SU-DHL-6 (cell line): ENCODE data around the gene USP46.
A peak's percentile ranks its signal among the peaks of the same experiment; 100 is the strongest.

Experiments used
- H2AFZ ChIP-seq: fragments of 200-600 bp; sonication (generic); 2 replicates; pipeline ENCODE4 v1.6.1; 2014; ENCODE audit warnings: low read depth, mild to moderate bottlenecking, moderate library complexity, mixed read lengths, antibody characterized with exemption, low read length; ENCODE audit not compliant: severe bottlenecking
- H3F3A ChIP-seq: fragments of 200-600 bp; shearing (Covaris generic); 2 replicates; pipeline ENCODE4 v1.6.0; 2016; ENCODE audit warnings: antibody characterized with exemption, mild to moderate bottlenecking; ENCODE audit not compliant: insufficient read depth
- H3K27ac ChIP-seq: fragments of 200-600 bp; sonication (generic); 2 replicates; pipeline ENCODE4 v1.5.1; 2016; ENCODE audit warnings: low read depth, mild to moderate bottlenecking, low read length, moderate library complexity, mixed read lengths
- H3K27me3 ChIP-seq: fragments of 200-600 bp; sonication (generic), shearing (Covaris generic); 2 replicates; pipeline ENCODE4 v1.6.0; 2014; ENCODE audit warnings: mild to moderate bottlenecking, low read length
- H3K36me3 ChIP-seq: fragments of 200-600 bp; sonication (generic); 2 replicates; pipeline ENCODE4 v1.6.1; 2014; ENCODE audit warnings: mild to moderate bottlenecking, low read length, mixed read lengths
- H3K4me2 ChIP-seq: fragments of 300-600, 200-600 bp; shearing (Covaris generic), sonication (generic); 2 replicates; pipeline ENCODE4 v1.6.0; 2014; ENCODE audit warnings: low read length, low read depth, mild to moderate bottlenecking; ENCODE audit not compliant: poor library complexity, severe bottlenecking
- H3K4me3 ChIP-seq: fragments of 200-600 bp; sonication (generic); 2 replicates; pipeline ENCODE4 v1.5.1; 2014; ENCODE audit warnings: antibody characterized with exemption, low read length, mild to moderate bottlenecking, mixed read lengths; ENCODE audit not compliant: insufficient read depth, poor library complexity, severe bottlenecking
- H3K79me2 ChIP-seq: fragments of 200-600 bp; sonication (generic); 2 replicates; pipeline ENCODE4 v1.6.1; 2014; ENCODE audit warnings: mild to moderate bottlenecking, low read length, moderate library complexity; ENCODE audit not compliant: insufficient read depth
- H3K9ac ChIP-seq: fragments of 200-600 bp; sonication (generic); 2 replicates; pipeline ENCODE4 v1.7.0; 2014; ENCODE audit warnings: mild to moderate bottlenecking, low read length
- H3K9me2 ChIP-seq: fragments of 200-600 bp; sonication (generic); replicated peaks from 2 replicates; pipeline ENCODE4 v1.6.1; 2014; ENCODE audit warnings: low read length; ENCODE audit not compliant: insufficient read depth
- H3K9me3 ChIP-seq: fragments of 200-600 bp; sonication (generic); 2 replicates; pipeline ENCODE4 v1.6.1; 2014; ENCODE audit warnings: low read length, mixed read lengths; ENCODE audit not compliant: insufficient read depth
- H4K20me1 ChIP-seq: fragments of 200-600 bp; sonication (generic); 2 replicates; pipeline ENCODE4 v1.6.1; 2014; ENCODE audit warnings: low read depth, mild to moderate bottlenecking, antibody characterized with exemption, low read length, moderate library complexity, mixed read lengths
- CTCF ChIP-seq: fragments of 200-600 bp; sonication (generic); IDR thresholded peaks from one replicate; pipeline ENCODE4 v1.5.1; 2017; ENCODE audit warnings: antibody characterized with exemption, mild to moderate bottlenecking, low read length, moderate library complexity; ENCODE audit not compliant: insufficient read depth, poor library complexity, severe bottlenecking
- EZH2phosphoT487 ChIP-seq: fragments of 200-600 bp; sonication (generic), shearing (Covaris generic); conservative IDR thresholded peaks from 2 replicates; pipeline ENCODE4 v1.6.1; 2018; ENCODE audit warnings: mild to moderate bottlenecking, antibody characterized with exemption, low read length, moderate library complexity, mixed read lengths

USP46 gene

GRCh38 chr4:52548818-52549570 lies 110.1 kb downstream of the USP46 start:
- H4K20me1 ChIP-seq = no peaks in the 10 kb centered on the region
- H3K27ac ChIP-seq = no peak overlapping the region
- H3K27me3 ChIP-seq = no peaks in the 10 kb centered on the region
- no peak overlapping the region for H3K9ac ChIP-seq
- H3K9me2 ChIP-seq = no peaks in the 10 kb centered on the region
- no peaks in the 10 kb centered on the region for H3F3A ChIP-seq
- H3K9me3 ChIP-seq = no peaks in the 10 kb centered on the region
- no peak for TF ChIP-seq EZH2phosphoT487
- TF ChIP-seq CTCF = no peak
- no peaks in the 10 kb centered on the region for H3K79me2 ChIP-seq
- no peaks in the 10 kb centered on the region for H3K36me3 ChIP-seq
- H3K4me3 ChIP-seq = no peak overlapping the region
- H3K4me2 ChIP-seq = no peak overlapping the region
- no peak overlapping the region for H2AFZ ChIP-seq

- H4K20me1 ChIP-seq = no peaks in the 10 kb centered on the region
- TF ChIP-seq CTCF (no peak), EZH2phosphoT487 (no peak)
- H3K36me3 ChIP-seq = no peaks in the 10 kb centered on the region
- no peaks in the 10 kb centered on the region for H3F3A ChIP-seq
- no peaks in the 10 kb centered on the region for H3K9me2 ChIP-seq
- no peak overlapping the region for H3K9ac ChIP-seq
- H3K9me3 ChIP-seq = no peaks in the 10 kb centered on the region
- H3K79me2 ChIP-seq = no peaks in the 10 kb centered on the region
- no peak overlapping the region for H3K4me3 ChIP-seq
- no peak overlapping the region for H3K27ac ChIP-seq
- H3K27me3 ChIP-seq = no peaks in the 10 kb centered on the region
- H3K4me2 ChIP-seq = no peak overlapping the region
- no peak overlapping the region for H2AFZ ChIP-seq
These were observed 112.7 kb downstream of the USP46 start for GRCh38 chr4:52546449-52546848.

- Histone ChIP-seq H3K9ac (no peak overlapping the region), H3F3A (no peaks in the 10 kb centered on the region), H3K79me2 (no peaks in the 10 kb centered on the region), H3K4me2 (no peak overlapping the region), H4K20me1 (no peaks in the 10 kb centered on the region), H3K27ac (no peak overlapping the region), H2AFZ (no peak overlapping the region), H3K36me3 (no peaks in the 10 kb centered on the region), H3K27me3 (no peaks in the 10 kb centered on the region), H3K9me2 (no peaks in the 10 kb centered on the region), H3K9me3 (no peaks in the 10 kb centered on the region), H3K4me3 (no peak overlapping the region)
- TF ChIP-seq CTCF (peak; percentile 47), EZH2phosphoT487 (no peak)
These were observed 113.7 kb downstream of the USP46 start for GRCh38 chr4:52545099-52546069.
